PC-3 (cell line): Measurements from ENCODE around the gene EFL1.

Experiments
- CTCF ChIP-seq: fragments of 300-600 bp; sonication (generic); conservative IDR thresholded peaks from 2 replicates; pipeline ENCODE4 v1.5.1; 2017; ENCODE audit warnings: antibody characterized with exemption, low read depth, mild to moderate bottlenecking, low read length
- EZH2 ChIP-seq: fragments of 300-600 bp; sonication (generic); IDR thresholded peaks from one replicate; pipeline ENCODE4 v1.6.1; 2017; ENCODE audit warnings: antibody characterized with exemption, mild to moderate bottlenecking, low read length; ENCODE audit not compliant: unreplicated experiment
- EZH2phosphoT487 ChIP-seq: fragments of 300-600 bp; sonication (generic); IDR thresholded peaks from 2 replicates; pipeline ENCODE4 v1.6.1; 2018; ENCODE audit warnings: mild to moderate bottlenecking, antibody characterized with exemption, low read length, borderline replicate concordance

- TF ChIP-seq EZH2 (no peak), CTCF (no peak), EZH2phosphoT487 (no peak)
Measured at GRCh38 chr15:82113106-82113715, 149.3 kb downstream of the EFL1 start.
